ENCODE measurements around the gene ZFHX3. TPM values are rescaled to one million over a fixed set of nuclear protein-coding genes. Genes with fewer than 3 reads are reported as not detected.

Gene ZFHX3
- total and polyA plus RNA-seq, 2 of the 8 experiments (the other 6 are each of a cell fraction or from before 2014, with no cell fraction given): 0.08 to 0.99 TPM

DNA sequence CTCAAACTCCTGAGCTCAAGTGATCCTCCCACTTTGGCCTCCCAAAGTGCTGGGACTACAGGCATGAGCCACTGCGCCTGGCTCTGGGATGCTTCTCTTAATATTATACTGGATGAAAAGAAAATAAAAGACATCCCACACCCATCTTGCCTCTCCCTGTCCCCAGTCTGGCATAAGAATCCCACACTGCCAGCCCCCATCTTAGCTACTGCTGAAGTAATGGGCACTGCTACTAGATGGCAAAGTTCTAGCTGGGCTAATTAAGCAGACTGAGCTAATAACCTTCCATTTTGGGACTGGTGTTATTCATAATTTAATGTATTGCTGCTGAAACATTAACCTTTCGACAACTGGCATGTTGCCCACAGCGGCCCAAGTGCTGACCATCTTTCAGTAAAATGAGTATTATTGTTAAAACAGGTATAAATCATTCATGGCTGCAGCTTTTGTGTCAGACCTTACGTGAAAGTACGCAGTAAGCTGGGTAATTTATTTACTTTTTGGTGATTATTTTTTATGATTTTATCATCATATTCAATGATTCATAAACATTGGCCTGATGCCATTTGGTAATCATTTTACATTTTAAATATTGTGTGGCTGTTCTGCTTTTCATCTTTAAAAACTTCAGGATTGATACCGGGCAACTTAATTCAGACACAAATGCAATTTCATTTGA lies 47.4 kb upstream of the ZFHX3 start:
- Histone ChIP-seq H3K9me3 (ENCODE audit: insufficient read depth in 2 of 2, low read depth in 1 of 2, low read length in 1 of 2) (no peaks in the 10 kb centered on the region), H3K4me3 (ENCODE audit: extremely low read depth in 1 of 4, insufficient read depth in 2 of 4, low read depth in 3 of 4, low read length in 4 of 4) (no peak overlapping the region), H3K23ac (ENCODE audit: insufficient read length) (no peak overlapping the region), H2BK20ac (ENCODE audit: low read length) (no peak overlapping the region), H3K4me2 (ENCODE audit: insufficient read depth in 1 of 2, low read depth in 2 of 2, low read length in 2 of 2) (no peak overlapping the region), H3K18ac (ENCODE audit: extremely low read depth, low read length) (no peak overlapping the region), H3K4me1 (replicated peaks in 1 of 4; ENCODE audit: control insufficient read depth in 3 of 4, insufficient read depth in 4 of 4, low read length in 3 of 4) (no peaks in the 10 kb centered on the region), H2AFZ (ENCODE audit: low read length) (no peak overlapping the region), H2BK5ac (ENCODE audit: low read depth, low read length) (no peak overlapping the region), H3K56ac (replicated peaks; ENCODE audit: insufficient read length, low read depth, low read length) (no peak overlapping the region), H3K23me2 (ENCODE audit: low read depth, low read length) (no peaks in the 10 kb centered on the region), H4K5ac (ENCODE audit: insufficient read length, low read depth, low read length) (no peak overlapping the region), H3K79me1 (ENCODE audit: low read depth, low read length) (no peaks in the 10 kb centered on the region), H4K91ac (replicated peaks; ENCODE audit: insufficient read length, low read length) (no peak overlapping the region), H3K4ac (replicated peaks; ENCODE audit: insufficient read length, low read depth, low read length) (no peak overlapping the region), H3K79me2 (ENCODE audit: control insufficient read depth in 1 of 2, insufficient read depth in 2 of 2, low read length in 2 of 2) (no peaks in the 10 kb centered on the region), H3K9ac (replicated peaks in 1 of 4; ENCODE audit: extremely low read depth in 1 of 4, low read depth in 3 of 4, low read length in 3 of 4) (no peak overlapping the region), H2BK12ac (ENCODE audit: low read depth, low read length) (no peak overlapping the region), H2BK120ac (replicated peaks; ENCODE audit: low read depth, low read length) (no peak overlapping the region), H3K36me3 (ENCODE audit: control insufficient read depth in 2 of 4, insufficient read depth in 4 of 4, low read length in 3 of 4) (no peaks in the 10 kb centered on the region), H3K27me3 (replicated peaks in 1 of 4; ENCODE audit: control insufficient read depth in 3 of 4, extremely low read depth in 1 of 4, insufficient read depth in 3 of 4, low read length in 3 of 4) (0 out of 7 replicates have a peak, but pooled peaks cover 0 to 3% (median 0%) of the 10 kb centered on the region in 4 experiments), H2AK5ac (ENCODE audit: low read depth, low read length) (no peak overlapping the region), H3K27ac (ENCODE audit: low read depth, low read length) (no peak overlapping the region), H3K14ac (ENCODE audit: insufficient read length) (no peak overlapping the region), H2BK15ac (ENCODE audit: low read length) (no peak overlapping the region), H4K8ac (ENCODE audit: extremely low read depth, insufficient read depth, low read length) (no peak overlapping the region), H4K20me1 (replicated peaks in 1 of 2; ENCODE audit: control insufficient read depth in 1 of 2, insufficient read depth in 2 of 2, low read length in 2 of 2) (no peaks in the 10 kb centered on the region)
- DNase-seq (ENCODE audit: low read depth in 1 of 2, low spot score in 2 of 2) (no peak), FAIRE-seq (no peak)
- WGBS, 2 experiments (ENCODE audit: extremely low coverage in 1 of 2, insufficient coverage in 1 of 2, insufficient read length in 1 of 2, insufficient replicate concordance in 2 of 2, low coverage in 1 of 2, low lambda C conversion rate in 2 of 2, missing lambda C conversion rate in 1 of 2): 95% methylated on average over 6 of the region's 6 CpGs; no CpG with 5 or more reads in 1 of the 2 experiments
- CTCF ChIA-PET (ENCODE audit: partially characterized antibody): interaction anchor here (1.0 to 1.8 kb wide), 2 partner anchors 82 to 88 kb away, joined by 3 to 7 read pairs; no protein-coding TSS in a partner anchor
- POLR2A ChIA-PET (ENCODE audit: partially characterized antibody): interaction anchor here (0.6 kb wide), 1 partner anchor 166 kb away, joined by 6 read pairs; no protein-coding TSS in a partner anchor
- TF ChIP-seq SRF (IDR thresholded peaks at IDR 0.05; ENCODE audit: low read depth, low read length) (no peak), POLR2AphosphoS5 (IDR thresholded peaks at IDR 0.05; ENCODE audit: low read depth, low read length) (no peak), MAFK (IDR thresholded peaks at IDR 0.05; ENCODE audit: low read depth, low read length) (no peak), GTF2F1 (IDR thresholded peaks at IDR 0.05; ENCODE audit: borderline replicate concordance, low read depth, low read length) (no peak), SP4 (IDR thresholded peaks at IDR 0.05; ENCODE audit: low read length) (no peak), SIX5 (IDR thresholded peaks at IDR 0.05; ENCODE audit: low read depth, low read length) (no peak), HDAC6 (IDR thresholded peaks at IDR 0.05; ENCODE audit: low read depth, low read length) (no peak), FOSL1 (IDR thresholded peaks at IDR 0.05; ENCODE audit: insufficient read depth, low read depth, low read length) (no peak), RXRA (IDR thresholded peaks at IDR 0.05; ENCODE audit: insufficient read depth, low read depth, low read length) (no peak), GABPA (IDR thresholded peaks at IDR 0.05; ENCODE audit: borderline replicate concordance, insufficient read depth, low read length) (no peak), RFX5 (IDR thresholded peaks at IDR 0.05; ENCODE audit: borderline replicate concordance, low read depth, low read length) (no peak), SP2 (IDR thresholded peaks at IDR 0.05; ENCODE audit: low read length) (no peak), RBBP5 (IDR thresholded peaks at IDR 0.05; ENCODE audit: borderline replicate concordance, low read depth, low read length) (no peak)
